HEK293 (cell line): ENCODE results near the gene MZB1.

Experiments
- CTCF ChIA-PET: fragments of 350-600 bp; formaldehyde crosslinking; extraction: SDS; loops from one replicate; lab custom pipeline; 2021; ENCODE audit warnings: antibody characterized with exemption; lab: Yijun Ruan, JAX
- POLR2A ChIA-PET: fragments of 300-600 bp; formaldehyde crosslinking; extraction: SDS; loops from one replicate; lab custom pipeline; 2020; ENCODE audit warnings: antibody characterized with exemption, inconsistent platforms; lab: Yijun Ruan, JAX
- H3K27ac ChIP-seq: fragments of 200-500 bp; sonication (Bioruptor generic); 2 replicates; pipeline ENCODE4 v1.5.1; 2014; ENCODE audit warnings: low read depth, low read length, control low read depth, inconsistent platforms; ENCODE audit errors: extremely low read depth
- H3K36me3 ChIP-seq, 2 experiments: fragments of 200-500 bp in 1 of 2; sonication (Bioruptor generic) in 1 of 2; 1 replicate in 1 of 2; 2 replicates in 1 of 2; pipeline ENCODE4 v1.5.1; 2014 to 2017; ENCODE audit warnings: inconsistent platforms in 2 of 2, low read length in 2 of 2; ENCODE audit not compliant: control insufficient read depth in 2 of 2, insufficient read depth in 1 of 2
- H3K4me1 ChIP-seq: fragments of 200-500 bp; sonication (Bioruptor generic); 2 replicates; pipeline ENCODE4 v1.5.1; 2014; ENCODE audit warnings: mild to moderate bottlenecking, low read length, inconsistent platforms; ENCODE audit not compliant: control insufficient read depth, insufficient read depth
- H3K4me3 ChIP-seq: 2 replicates; pipeline ENCODE4 v1.5.1; 2011; ENCODE audit warnings: low read depth, mild to moderate bottlenecking, control low read depth, low read length, moderate library complexity
- H3K9me3 ChIP-seq: fragments of 200-500 bp; sonication (Bioruptor generic); 2 replicates; pipeline ENCODE4 v1.5.1; 2014; ENCODE audit warnings: low read depth, low read length, inconsistent platforms; ENCODE audit not compliant: control insufficient read depth, insufficient read depth
- EGR2 ChIP-seq: fragments of 450-650 bp; formaldehyde crosslinking; IDR thresholded peaks from 2 replicates; pipeline ENCODE4 v1.5.1; 2016; ENCODE audit warnings: low read depth, missing biosample characterization, missing genetic modification characterization
- GFI1B ChIP-seq: fragments of 450-650 bp; formaldehyde crosslinking; IDR thresholded peaks from 2 replicates; pipeline ENCODE4 v1.5.1; 2016; ENCODE audit warnings: missing biosample characterization, missing genetic modification characterization
- SCRT1 ChIP-seq: fragments of 450-650 bp; formaldehyde crosslinking; IDR thresholded peaks from 2 replicates; pipeline ENCODE4 v1.5.1; 2016; ENCODE audit warnings: missing biosample characterization, missing genetic modification characterization, borderline replicate concordance
- SETDB1 ChIP-seq: IDR thresholded peaks from one replicate; pipeline ENCODE4 v1.6.1; 2017; ENCODE audit warnings: mild to moderate bottlenecking, low read length, moderate library complexity, mixed read lengths; ENCODE audit not compliant: insufficient read length
- WT1 ChIP-seq: fragments of 450-650 bp; formaldehyde crosslinking; IDR thresholded peaks from 2 replicates; pipeline ENCODE4 v1.5.1; 2016; ENCODE audit warnings: missing biosample characterization, missing genetic modification characterization
- ZNF155 ChIP-seq: fragments of 450-650 bp; formaldehyde crosslinking; IDR thresholded peaks from 2 replicates; pipeline ENCODE4 v1.5.1; 2016; ENCODE audit warnings: missing biosample characterization, missing genetic modification characterization
- ZNF157 ChIP-seq: fragments of 450-650 bp; formaldehyde crosslinking; IDR thresholded peaks from 2 replicates; pipeline ENCODE4 v1.5.1; 2016; ENCODE audit warnings: missing biosample characterization, missing genetic modification characterization
- ZNF16 ChIP-seq: fragments of 450-650 bp; formaldehyde crosslinking; IDR thresholded peaks from 2 replicates; pipeline ENCODE4 v1.5.1; 2016; ENCODE audit warnings: low read depth, missing biosample characterization, missing genetic modification characterization
- ZNF2 ChIP-seq: fragments of 450-650 bp; formaldehyde crosslinking; IDR thresholded peaks from 2 replicates; pipeline ENCODE4 v1.5.1; 2016; ENCODE audit warnings: missing biosample characterization, missing genetic modification characterization
- ZNF324 ChIP-seq: fragments of 450-650 bp; formaldehyde crosslinking; IDR thresholded peaks from 2 replicates; pipeline ENCODE4 v1.5.1; 2016; ENCODE audit warnings: missing biosample characterization, missing genetic modification characterization
- ZNF394 ChIP-seq: fragments of 450-650 bp; formaldehyde crosslinking; IDR thresholded peaks from 2 replicates; pipeline ENCODE4 v1.5.1; 2016; ENCODE audit warnings: missing biosample characterization, missing genetic modification characterization, mild to moderate bottlenecking, moderate library complexity, borderline replicate concordance
- ZNF596 ChIP-seq: fragments of 450-650 bp; IDR thresholded peaks from 2 replicates; pipeline ENCODE4 v1.5.0; 2018; ENCODE audit warnings: missing biosample characterization, mild to moderate bottlenecking, missing genetic modification characterization, moderate library complexity
- ZNF658 ChIP-seq: fragments of 450-650 bp; formaldehyde crosslinking; IDR thresholded peaks from 2 replicates; pipeline ENCODE4; 2016; ENCODE audit warnings: missing biosample characterization, missing genetic modification characterization
- ZNF664 ChIP-seq: fragments of 450-650 bp; formaldehyde crosslinking; IDR thresholded peaks from 2 replicates; pipeline ENCODE4 v1.5.1; 2016; ENCODE audit warnings: missing biosample characterization, missing genetic modification characterization
- TF ChIP-seq, protein P1 (sequence below): fragments of 450-650 bp; formaldehyde crosslinking; IDR thresholded peaks from 2 replicates; pipeline ENCODE4 v1.5.1; 2017; ENCODE audit warnings: missing biosample characterization, mild to moderate bottlenecking, missing genetic modification characterization, moderate library complexity
- TF ChIP-seq, protein P2 (sequence below): fragments of 450-650 bp; formaldehyde crosslinking; optimal IDR thresholded peaks from 2 replicates; pipeline ENCODE3; 2016; ENCODE audit warnings: missing biosample characterization, mild to moderate bottlenecking, missing genetic modification characterization
- TF ChIP-seq, protein P3 (sequence below): fragments of 450-650 bp; formaldehyde crosslinking; IDR thresholded peaks from 2 replicates; pipeline ENCODE4 v1.5.1; 2017; ENCODE audit warnings: missing biosample characterization, missing genetic modification characterization
- TF ChIP-seq, protein P4 (sequence below): fragments of 450-650 bp; formaldehyde crosslinking; IDR thresholded peaks from 2 replicates; pipeline ENCODE4 v1.5.1; 2016; ENCODE audit warnings: missing biosample characterization, missing genetic modification characterization

Gene MZB1

DNA sequence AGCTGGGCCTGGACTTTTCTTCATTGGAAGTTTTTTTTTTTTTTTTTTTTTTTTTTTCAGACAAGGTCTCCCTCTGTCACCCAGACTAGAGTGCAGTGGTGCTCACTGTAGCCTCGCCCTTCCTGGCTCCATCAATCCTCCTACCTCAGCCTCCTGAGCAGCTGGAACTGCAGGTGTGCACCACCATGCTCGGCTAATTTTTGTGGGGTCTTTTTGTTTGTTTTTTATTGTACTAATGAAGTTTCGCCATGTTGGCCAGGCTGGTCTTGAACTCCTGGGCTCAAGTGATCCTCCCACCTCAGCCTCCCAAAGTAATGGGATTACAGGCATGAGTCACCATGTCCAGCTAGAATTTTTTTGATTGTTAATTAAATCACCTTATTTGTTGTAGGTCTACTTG lies 46.0 kb upstream of the MZB1 start:
- no peak overlapping the region for H3K4me3 ChIP-seq
- no peaks in the 10 kb centered on the region for H3K9me3 ChIP-seq
- no peak overlapping the region for H3K27ac ChIP-seq
- peaks cover 9% of the 10 kb centered on the region for H3K4me1 ChIP-seq
- CTCF ChIA-PET = interaction anchor here (0.6 to 2.7 kb wide), 4 partner anchors 12 to 276 kb away, joined by 3 to 29 read pairs (median 4); no protein-coding TSS in a partner anchor
- TF ChIP-seq WT1 (peak; percentile 38; the same call in 1 of the 2 replicates), ZNF664 (tag by site-specific recombination) (peak; percentile 87), ZNF658 (tag by site-specific recombination) (no peak)
- TF ChIP-seq, protein P1, sequence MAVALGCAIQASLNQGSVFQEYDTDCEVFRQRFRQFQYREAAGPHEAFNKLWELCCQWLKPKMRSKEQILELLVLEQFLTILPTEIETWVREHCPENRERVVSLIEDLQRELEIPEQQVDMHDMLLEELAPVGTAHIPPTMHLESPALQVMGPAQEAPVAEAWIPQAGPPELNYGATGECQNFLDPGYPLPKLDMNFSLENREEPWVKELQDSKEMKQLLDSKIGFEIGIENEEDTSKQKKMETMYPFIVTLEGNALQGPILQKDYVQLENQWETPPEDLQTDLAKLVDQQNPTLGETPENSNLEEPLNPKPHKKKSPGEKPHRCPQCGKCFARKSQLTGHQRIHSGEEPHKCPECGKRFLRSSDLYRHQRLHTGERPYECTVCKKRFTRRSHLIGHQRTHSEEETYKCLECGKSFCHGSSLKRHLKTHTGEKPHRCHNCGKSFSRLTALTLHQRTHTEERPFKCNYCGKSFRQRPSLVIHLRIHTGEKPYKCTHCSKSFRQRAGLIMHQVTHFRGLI (tag by site-specific recombination) = no peak
- H3K36me3 ChIP-seq = peaks cover 36 to 47% of the 10 kb centered on the region in 2 experiments
- POLR2A ChIA-PET = interaction anchor here (0.7 kb wide), 2 partner anchors 79 to 310 kb away, joined by 3 to 6 read pairs; no protein-coding TSS in a partner anchor

DNA sequence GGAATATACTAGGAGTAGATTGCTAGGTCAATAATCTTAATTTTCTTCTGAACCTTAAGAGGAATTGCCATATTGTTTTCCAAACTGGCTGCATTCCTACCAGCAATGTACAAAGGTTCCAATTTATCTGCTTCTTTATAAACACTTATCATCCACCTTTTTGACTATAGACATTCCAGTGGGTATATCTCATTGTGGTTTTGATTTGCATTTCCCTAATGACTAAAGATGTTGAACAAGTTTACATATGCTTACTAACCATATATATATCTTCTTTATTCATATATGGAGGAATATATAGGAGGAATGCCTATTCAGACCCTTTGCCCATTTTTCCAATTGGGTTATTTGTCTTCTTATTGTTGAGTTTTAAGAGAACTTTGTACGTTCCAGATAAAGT lies 42.0 kb upstream of the MZB1 start:
- no peaks in the 10 kb centered on the region for H3K9me3 ChIP-seq
- ChIA-PET CTCF (interaction anchor here (0.7 to 1.5 kb wide), 3 partner anchors 9 to 84 kb away, joined by 4 to 8 read pairs (median 4); no protein-coding TSS in a partner anchor), POLR2A (no interaction called here)
- no peak overlapping the region for H3K4me3 ChIP-seq
- H3K4me1 ChIP-seq = no peaks in the 10 kb centered on the region
- TF ChIP-seq ZNF596 (tag by site-specific recombination) (no peak), SETDB1 (no peak), ZNF16 (tag by site-specific recombination) (no peak), GFI1B (no peak), ZNF2 (tag by site-specific recombination) (no peak), ZNF394 (tag by site-specific recombination) (no peak), ZNF155 (tag by site-specific recombination) (no peak), EGR2 (tag by site-specific recombination) (no peak), ZNF324 (no peak)
- TF ChIP-seq, protein P2, sequence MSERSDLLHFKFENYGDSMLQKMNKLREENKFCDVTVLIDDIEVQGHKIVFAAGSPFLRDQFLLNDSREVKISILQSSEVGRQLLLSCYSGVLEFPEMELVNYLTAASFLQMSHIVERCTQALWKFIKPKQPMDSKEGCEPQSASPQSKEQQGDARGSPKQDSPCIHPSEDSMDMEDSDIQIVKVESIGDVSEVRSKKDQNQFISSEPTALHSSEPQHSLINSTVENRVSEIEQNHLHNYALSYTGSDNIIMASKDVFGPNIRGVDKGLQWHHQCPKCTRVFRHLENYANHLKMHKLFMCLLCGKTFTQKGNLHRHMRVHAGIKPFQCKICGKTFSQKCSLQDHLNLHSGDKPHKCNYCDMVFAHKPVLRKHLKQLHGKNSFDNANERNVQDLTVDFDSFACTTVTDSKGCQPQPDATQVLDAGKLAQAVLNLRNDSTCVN (tag by site-specific recombination) = no peak
- TF ChIP-seq, protein P3, sequence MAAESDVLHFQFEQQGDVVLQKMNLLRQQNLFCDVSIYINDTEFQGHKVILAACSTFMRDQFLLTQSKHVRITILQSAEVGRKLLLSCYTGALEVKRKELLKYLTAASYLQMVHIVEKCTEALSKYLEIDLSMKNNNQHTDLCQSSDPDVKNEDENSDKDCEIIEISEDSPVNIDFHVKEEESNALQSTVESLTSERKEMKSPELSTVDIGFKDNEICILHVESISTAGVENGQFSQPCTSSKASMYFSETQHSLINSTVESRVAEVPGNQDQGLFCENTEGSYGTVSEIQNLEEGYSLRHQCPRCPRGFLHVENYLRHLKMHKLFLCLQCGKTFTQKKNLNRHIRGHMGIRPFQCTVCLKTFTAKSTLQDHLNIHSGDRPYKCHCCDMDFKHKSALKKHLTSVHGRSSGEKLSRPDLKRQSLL = no peak
- peaks cover 51 to 71% of the 10 kb centered on the region in 2 experiments for H3K36me3 ChIP-seq
- H3K27ac ChIP-seq = no peak overlapping the region

DNA sequence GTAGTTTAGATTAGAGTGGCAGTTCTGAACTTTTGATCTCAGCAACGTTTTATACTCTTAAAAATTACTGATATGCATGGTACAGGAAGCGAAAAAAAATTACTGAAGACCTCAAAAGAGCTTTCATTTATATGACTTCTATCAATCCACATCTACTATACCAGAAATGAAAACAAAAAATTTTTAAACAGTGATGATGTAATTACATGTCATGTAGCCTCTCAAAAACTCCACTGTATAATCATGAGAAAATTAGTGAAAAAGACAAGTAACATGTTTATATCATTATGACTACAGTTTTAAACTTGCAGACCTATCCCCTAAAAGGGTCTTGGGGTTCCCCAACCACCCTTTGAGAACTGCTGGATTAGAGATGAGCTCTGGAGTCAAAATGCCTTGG lies 40.3 kb upstream of the MZB1 start:
- no peak overlapping the region for H3K4me3 ChIP-seq
- peaks cover 60 to 66% of the 10 kb centered on the region in 2 experiments for H3K36me3 ChIP-seq
- ChIA-PET CTCF (interaction anchor here (0.6 to 2.3 kb wide), 10 partner anchors 11 to 979 kb away, joined by 3 to 8 read pairs (median 3); no protein-coding TSS in a partner anchor), POLR2A (interaction anchor here (1.9 kb wide), 1 partner anchor 9 kb away, joined by 5 read pairs; the partner anchor contains the start of gene DNAJC18)
- no peaks in the 10 kb centered on the region for H3K9me3 ChIP-seq
- H3K4me1 ChIP-seq = no peaks in the 10 kb centered on the region
- no peak overlapping the region for H3K27ac ChIP-seq
- no peak for TF ChIP-seq ZNF157 (tag by site-specific recombination)
- TF ChIP-seq, protein P4, sequence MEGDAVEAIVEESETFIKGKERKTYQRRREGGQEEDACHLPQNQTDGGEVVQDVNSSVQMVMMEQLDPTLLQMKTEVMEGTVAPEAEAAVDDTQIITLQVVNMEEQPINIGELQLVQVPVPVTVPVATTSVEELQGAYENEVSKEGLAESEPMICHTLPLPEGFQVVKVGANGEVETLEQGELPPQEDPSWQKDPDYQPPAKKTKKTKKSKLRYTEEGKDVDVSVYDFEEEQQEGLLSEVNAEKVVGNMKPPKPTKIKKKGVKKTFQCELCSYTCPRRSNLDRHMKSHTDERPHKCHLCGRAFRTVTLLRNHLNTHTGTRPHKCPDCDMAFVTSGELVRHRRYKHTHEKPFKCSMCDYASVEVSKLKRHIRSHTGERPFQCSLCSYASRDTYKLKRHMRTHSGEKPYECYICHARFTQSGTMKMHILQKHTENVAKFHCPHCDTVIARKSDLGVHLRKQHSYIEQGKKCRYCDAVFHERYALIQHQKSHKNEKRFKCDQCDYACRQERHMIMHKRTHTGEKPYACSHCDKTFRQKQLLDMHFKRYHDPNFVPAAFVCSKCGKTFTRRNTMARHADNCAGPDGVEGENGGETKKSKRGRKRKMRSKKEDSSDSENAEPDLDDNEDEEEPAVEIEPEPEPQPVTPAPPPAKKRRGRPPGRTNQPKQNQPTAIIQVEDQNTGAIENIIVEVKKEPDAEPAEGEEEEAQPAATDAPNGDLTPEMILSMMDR (tag by site-specific recombination) = no peak
- no peak for TF ChIP-seq SCRT1 (tag by site-specific recombination)
